Astrocyte of the hippocampus (primary cell): ENCODE measurements around the gene CORO1C.
A peak's percentile ranks its signal among the peaks of the same experiment; 100 is the strongest.

Experiments used
- DNase-seq: peaks from one replicate; pipeline ENCODE4 v3.0.0; 2011; ENCODE audit warnings: low read depth, low spot score

CORO1C gene

GRCh38 chr12:108616359-108616758 is 115.0 kb downstream of the CORO1C start:
- no peak for DNase-seq

DNA sequence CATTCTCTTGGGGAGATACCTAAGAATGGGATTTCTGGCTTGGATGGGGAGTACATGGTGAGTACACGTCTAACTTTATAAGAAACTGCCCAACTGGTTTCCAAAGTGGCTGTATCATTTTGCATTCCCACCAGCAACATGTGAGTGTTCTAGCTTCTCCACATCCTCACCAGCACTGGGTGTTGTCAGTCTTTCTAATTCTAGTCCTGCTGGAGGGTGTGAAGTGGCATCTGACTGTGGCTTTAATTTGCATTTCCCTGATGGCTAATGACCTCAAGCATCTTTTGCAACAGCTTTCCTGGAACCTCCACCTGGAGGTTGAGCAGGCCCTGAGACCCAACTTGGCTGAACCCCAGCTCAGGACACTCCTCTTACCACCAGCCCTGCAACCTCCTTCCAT is 115.4 kb downstream of the CORO1C start:
- DNase-seq: no peak

DNA sequence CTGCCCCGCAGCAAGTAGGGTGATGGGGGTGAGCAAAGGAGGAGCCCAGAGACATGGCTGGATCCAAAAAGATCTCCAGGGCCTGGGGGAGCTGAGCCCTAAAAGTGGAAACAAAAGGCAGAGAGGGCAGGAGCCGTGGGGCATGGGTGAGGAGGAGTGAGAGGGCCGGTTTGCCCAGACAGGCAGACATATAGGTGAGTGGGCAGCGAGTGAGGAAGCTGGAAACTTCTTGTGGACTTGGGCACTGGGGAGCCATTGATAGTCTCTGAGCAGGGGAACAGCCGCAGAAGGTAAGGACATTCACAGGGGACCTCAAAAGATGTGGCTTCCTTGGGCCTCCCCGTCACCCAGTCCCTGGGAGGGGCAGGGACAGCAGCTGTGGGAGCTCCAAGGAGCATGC is 116.7 kb downstream of the CORO1C start:
- DNase-seq: no peak

- no peak for DNase-seq
These were observed 117.3 kb downstream of the CORO1C start for GRCh38 chr12:108614041-108614440.

- no peak for DNase-seq
These were observed 117.8 kb downstream of the CORO1C start for GRCh38 chr12:108613548-108613947.

DNA sequence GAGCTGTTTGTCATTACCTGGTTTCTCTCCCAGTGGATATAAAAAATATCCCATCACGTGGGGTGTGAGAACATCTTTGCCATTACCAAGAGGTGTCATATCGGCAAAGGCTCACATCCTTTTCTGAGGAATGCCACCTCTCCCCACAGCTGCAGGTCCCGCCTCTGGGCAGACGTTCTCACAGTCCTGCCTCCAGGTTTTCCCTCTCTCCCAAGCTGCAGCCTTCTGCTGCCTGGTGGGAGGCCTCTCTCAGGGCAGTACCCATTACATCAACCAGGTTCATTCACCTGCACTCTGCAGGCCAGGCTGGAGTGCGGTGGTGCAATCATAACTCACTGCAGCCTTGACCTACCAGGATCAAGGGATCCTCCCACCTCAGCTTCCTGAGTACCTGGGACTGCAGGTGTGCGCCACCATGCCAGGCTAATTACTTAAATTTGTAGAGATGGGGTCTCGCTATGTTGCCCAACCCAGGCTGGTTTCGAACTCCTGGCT is 118.5 kb downstream of the CORO1C start:
- no peak for DNase-seq

- peak; percentile 87 for DNase-seq
These were observed 119.4 kb downstream of the CORO1C start for GRCh38 chr12:108611884-108612415.

- no peak for DNase-seq
These were observed 120.3 kb downstream of the CORO1C start for GRCh38 chr12:108610856-108611605.

DNA sequence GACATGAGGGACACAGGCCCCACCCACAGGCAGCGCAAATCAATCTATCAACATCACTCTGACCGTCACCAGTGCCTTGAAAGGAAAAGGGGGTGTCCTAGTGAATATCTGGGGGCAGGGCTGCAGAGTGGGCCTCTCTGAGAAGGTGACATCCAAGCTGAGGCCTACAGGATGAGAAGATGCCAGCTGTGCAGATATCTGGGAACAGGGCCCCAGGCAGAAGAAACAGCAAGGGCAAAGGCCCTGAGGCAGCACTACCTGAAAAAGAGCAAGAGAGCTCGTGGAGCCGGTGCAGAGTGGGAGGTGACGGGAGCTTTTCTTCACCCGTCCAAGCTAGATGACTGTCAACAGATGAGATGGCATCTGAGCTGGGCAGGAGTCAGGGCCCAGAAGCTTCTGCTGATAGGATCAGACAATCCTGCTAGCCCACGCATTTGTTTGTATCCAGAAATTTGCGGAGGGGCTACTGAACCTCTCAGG is 120.9 kb downstream of the CORO1C start:
- no peak for DNase-seq

GRCh38 chr12:108609537-108610335 is 121.6 kb downstream of the CORO1C start:
- peak; percentile 36 for DNase-seq

GRCh38 chr12:108608616-108609015 is 122.7 kb downstream of the CORO1C start:
- DNase-seq: no peak

DNA sequence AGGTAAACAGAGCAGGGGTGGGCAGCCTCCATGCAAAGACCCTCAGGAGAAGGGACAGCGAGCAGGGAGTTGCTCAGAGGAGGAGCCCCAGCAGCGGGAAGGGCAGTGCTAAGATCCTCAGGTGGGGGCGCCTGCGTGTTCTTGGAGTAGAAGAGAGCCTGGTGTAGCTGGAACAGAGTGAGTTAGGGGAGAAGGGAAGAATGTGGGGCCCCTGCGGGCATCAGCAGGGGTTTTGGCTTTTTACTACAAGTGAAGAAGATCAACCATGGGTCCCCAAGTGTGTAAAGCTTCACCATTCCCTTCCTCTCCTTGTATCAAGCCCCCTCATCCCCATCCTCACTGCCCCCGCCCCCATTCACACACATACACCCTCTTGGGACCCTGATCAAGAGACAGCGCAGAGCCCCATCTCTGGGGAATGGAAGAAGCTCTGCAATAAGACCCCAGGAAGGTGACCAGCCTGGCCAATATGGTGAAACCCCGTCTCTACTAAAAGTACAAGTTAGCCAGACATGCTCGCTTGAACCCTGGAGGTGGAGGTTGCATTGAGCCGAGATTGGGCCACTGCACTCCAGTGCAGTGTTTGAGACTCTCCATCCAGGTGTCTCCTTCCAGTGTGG is 123.2 kb downstream of the CORO1C start:
- DNase-seq: no peak

GRCh38 chr12:108606492-108606891 is 124.8 kb downstream of the CORO1C start:
- DNase-seq: no peak

GRCh38 chr12:108605690-108606406 is 125.5 kb downstream of the CORO1C start:
- no peak for DNase-seq

DNA sequence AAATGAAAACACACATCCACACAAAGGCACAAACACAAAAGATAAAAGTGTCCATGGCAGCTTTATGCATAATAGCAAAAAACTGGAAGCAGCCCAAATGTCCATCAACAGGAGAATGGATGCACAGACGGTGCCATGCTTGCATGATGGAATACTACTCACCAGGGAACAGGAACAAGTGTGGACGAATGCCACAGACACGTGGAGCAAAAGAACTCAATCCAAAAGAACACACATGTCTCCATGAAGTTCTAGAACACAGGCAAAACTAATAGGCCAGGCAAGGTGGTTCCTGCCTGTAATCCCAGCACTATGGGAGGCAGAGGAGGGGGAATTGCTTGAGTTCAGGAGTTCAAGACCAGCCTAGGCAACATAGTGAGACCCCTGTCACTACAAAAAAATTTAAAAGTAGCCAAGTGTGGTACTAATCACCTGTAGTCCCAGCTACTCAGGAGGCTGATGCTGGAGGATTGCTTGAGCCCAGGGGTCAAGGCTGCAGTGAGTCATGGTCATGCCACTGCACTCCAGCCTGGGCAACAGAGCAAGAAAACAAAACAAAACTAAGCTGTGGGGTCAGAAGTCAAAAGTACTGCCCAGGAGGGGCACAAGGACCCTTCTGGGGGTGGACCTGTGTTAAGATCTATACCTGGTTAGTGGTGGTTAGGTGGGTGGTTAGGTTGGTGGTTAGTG is 126.2 kb downstream of the CORO1C start:
- DNase-seq: no peak

DNA sequence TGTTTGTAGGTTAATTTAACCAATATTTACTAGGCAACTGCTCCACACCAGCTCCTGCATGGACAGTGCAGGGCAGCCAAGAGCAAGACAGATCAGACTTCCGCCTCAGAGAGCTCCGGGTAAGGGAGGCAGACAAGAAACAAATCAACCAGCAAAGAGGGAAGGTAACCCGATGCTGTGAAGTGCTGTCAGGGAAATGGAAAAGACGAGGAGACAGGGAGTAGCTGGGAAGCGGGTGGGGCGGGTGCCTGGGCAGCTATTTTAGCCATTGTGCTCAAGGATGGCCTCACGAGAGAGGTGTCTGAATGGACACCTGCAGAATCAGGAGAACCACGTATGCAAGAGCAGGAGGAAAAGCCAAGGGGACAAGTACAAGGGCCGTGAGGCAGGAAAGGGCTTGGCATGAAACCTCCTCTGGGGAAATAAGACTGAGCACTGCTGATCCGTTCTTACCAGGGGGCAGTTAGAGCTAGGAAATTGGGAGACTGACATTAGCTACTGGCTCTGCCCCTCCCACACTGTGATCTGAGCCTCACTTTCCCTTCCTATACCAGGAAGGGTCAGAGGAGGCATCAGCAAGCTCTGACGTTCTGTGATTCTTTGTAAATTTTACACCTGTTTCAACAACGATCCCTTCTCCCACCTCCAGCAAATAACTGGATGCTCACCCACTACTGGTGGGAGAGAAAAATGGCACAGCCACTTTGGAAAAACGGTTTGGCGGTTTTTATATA is 126.9 kb downstream of the CORO1C start:
- DNase-seq: no peak

GRCh38 chr12:108603743-108604142 is 127.6 kb downstream of the CORO1C start:
- no peak for DNase-seq

GRCh38 chr12:108602976-108603704 is 128.2 kb downstream of the CORO1C start:
- no peak for DNase-seq

- DNase-seq: no peak
These were observed 129.1 kb downstream of the CORO1C start for GRCh38 chr12:108602209-108602705.
